A673 (cell line): ENCODE results near the gene GPR15. TPM values are rescaled to one million over a fixed set of nuclear protein-coding genes. Genes with fewer than 3 reads are reported as not detected.

Source experiments
- BruUV-seq: library from RNA; stranded (reverse); fragments of 400-500 nt; replicated peaks from 2 replicates; lab custom pipeline; 2021; lab: Mats Ljungman, UMichigan
- CTCF ChIA-PET: fragments of 300-600 bp; sonication (Branson Sonifier 250); formaldehyde crosslinking; loops from one replicate; lab custom pipeline; 2022; ENCODE audit warnings: antibody characterized with exemption; lab: Charles Lee
- POLR2A ChIA-PET: fragments of 300-600 bp; sonication (Branson Sonifier 250); formaldehyde crosslinking; loops from one replicate; lab custom pipeline; 2022; ENCODE audit warnings: antibody characterized with exemption; ENCODE audit not compliant: low non-redundant PET; lab: Charles Lee
- DNase-seq: peaks from one replicate; pipeline ENCODE4 v3.0.0-alpha.2; 2015; ENCODE audit warnings: low spot score
- H3K27ac ChIP-seq: fragments of 200-600 bp; sonication (generic); 2 replicates; pipeline ENCODE4 v1.5.1; 2016; ENCODE audit warnings: mixed run types, low read depth, mild to moderate bottlenecking, mixed read lengths, antibody characterized with exemption, low read length; ENCODE audit not compliant: poor library complexity, severe bottlenecking
- H3K27me3 ChIP-seq: fragments of 200-600 bp; sonication (generic); replicated peaks from 2 replicates; pipeline ENCODE4 v1.6.1; 2017; ENCODE audit warnings: mixed run types, low read depth, mild to moderate bottlenecking, mixed read lengths, antibody characterized with exemption, low read length; ENCODE audit not compliant: insufficient read depth, poor library complexity
- H3K36me3 ChIP-seq: fragments of 200-600 bp; sonication (generic); 2 replicates; pipeline ENCODE4 v1.6.1; 2016; ENCODE audit warnings: mixed run types, mild to moderate bottlenecking, mixed read lengths, antibody characterized with exemption, low read length; ENCODE audit not compliant: insufficient read depth, poor library complexity, severe bottlenecking
- H3K4me1 ChIP-seq: fragments of 200-600 bp; sonication (generic); 2 replicates; pipeline ENCODE4 v1.6.1; 2017; ENCODE audit warnings: mixed run types, mild to moderate bottlenecking, mixed read lengths, antibody characterized with exemption, low read length; ENCODE audit not compliant: insufficient read depth, poor library complexity, severe bottlenecking
- H3K4me3 ChIP-seq: fragments of 200-600 bp; sonication (generic); 2 replicates; pipeline ENCODE4 v1.5.1; 2016; ENCODE audit warnings: low read depth, mixed run types, mild to moderate bottlenecking, mixed read lengths, low read length; ENCODE audit not compliant: poor library complexity, severe bottlenecking
- H3K9me3 ChIP-seq: fragments of 200-600 bp; sonication (generic); 2 replicates; pipeline ENCODE4 v1.6.1; 2016; ENCODE audit warnings: mixed run types, low read depth, mild to moderate bottlenecking, mixed read lengths, antibody characterized with exemption, low read length; ENCODE audit not compliant: poor library complexity, severe bottlenecking
- EZH2 ChIP-seq: fragments of 200-600 bp; sonication (generic); IDR thresholded peaks from 2 replicates; pipeline ENCODE4 v1.6.1; 2017; ENCODE audit warnings: borderline replicate concordance, low read depth, mild to moderate bottlenecking, mixed read lengths, antibody characterized with exemption, low read length; ENCODE audit not compliant: poor library complexity, severe bottlenecking
- intact Hi-C: fragments of 100-400 bp; cut with micrococcal nuclease; formaldehyde crosslinking; loops from one replicate; pipeline ENCODE4 v1.10.0; 2022; ENCODE audit not compliant: unreplicated experiment
- total RNA-seq: library from RNA; stranded (reverse); gene quantifications from 2 replicates; pipeline ENCODE4 v1.2.3, GENCODE V29; 2021
- TF ChIP-seq, protein P1 (sequence below): fragments of 300-800, 200-600 bp; sonication (generic); conservative IDR thresholded peaks from 2 replicates; pipeline ENCODE4 v1.5.1; 2017; ENCODE audit warnings: low read depth, mild to moderate bottlenecking, antibody characterized with exemption, low read length, moderate library complexity, mixed read lengths

GPR15 gene
- total RNA-seq, 1 experiment from 2014 or later, result not detected

DNA sequence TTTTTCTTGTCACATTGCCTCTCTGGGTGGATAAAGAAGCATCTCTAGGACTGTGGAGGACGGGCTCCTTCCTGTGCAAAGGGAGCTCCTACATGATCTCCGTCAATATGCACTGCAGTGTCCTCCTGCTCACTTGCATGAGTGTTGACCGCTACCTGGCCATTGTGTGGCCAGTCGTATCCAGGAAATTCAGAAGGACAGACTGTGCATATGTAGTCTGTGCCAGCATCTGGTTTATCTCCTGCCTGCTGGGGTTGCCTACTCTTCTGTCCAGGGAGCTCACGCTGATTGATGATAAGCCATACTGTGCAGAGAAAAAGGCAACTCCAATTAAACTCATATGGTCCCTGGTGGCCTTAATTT lies 478 bp downstream of the GPR15 start:
- H3K9me3 ChIP-seq, result no peaks in the 10 kb centered on the region
- H3K27ac ChIP-seq, result no peak overlapping the region
- no peak overlapping the region for H3K4me3 ChIP-seq
- ChIA-PET CTCF (no interaction called here), POLR2A (no interaction called here)
- no TSS peak for BruUV-seq
- TF ChIP-seq, protein P1, sequence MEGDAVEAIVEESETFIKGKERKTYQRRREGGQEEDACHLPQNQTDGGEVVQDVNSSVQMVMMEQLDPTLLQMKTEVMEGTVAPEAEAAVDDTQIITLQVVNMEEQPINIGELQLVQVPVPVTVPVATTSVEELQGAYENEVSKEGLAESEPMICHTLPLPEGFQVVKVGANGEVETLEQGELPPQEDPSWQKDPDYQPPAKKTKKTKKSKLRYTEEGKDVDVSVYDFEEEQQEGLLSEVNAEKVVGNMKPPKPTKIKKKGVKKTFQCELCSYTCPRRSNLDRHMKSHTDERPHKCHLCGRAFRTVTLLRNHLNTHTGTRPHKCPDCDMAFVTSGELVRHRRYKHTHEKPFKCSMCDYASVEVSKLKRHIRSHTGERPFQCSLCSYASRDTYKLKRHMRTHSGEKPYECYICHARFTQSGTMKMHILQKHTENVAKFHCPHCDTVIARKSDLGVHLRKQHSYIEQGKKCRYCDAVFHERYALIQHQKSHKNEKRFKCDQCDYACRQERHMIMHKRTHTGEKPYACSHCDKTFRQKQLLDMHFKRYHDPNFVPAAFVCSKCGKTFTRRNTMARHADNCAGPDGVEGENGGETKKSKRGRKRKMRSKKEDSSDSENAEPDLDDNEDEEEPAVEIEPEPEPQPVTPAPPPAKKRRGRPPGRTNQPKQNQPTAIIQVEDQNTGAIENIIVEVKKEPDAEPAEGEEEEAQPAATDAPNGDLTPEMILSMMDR, result no peak
- no peak for TF ChIP-seq EZH2
- H3K27me3 ChIP-seq, result peaks cover 15% of the 10 kb centered on the region
- no peaks in the 10 kb centered on the region for H3K4me1 ChIP-seq
- intact Hi-C loops, result no loop called here
- no peaks in the 10 kb centered on the region for H3K36me3 ChIP-seq
- no peak for DNase-seq

DNA sequence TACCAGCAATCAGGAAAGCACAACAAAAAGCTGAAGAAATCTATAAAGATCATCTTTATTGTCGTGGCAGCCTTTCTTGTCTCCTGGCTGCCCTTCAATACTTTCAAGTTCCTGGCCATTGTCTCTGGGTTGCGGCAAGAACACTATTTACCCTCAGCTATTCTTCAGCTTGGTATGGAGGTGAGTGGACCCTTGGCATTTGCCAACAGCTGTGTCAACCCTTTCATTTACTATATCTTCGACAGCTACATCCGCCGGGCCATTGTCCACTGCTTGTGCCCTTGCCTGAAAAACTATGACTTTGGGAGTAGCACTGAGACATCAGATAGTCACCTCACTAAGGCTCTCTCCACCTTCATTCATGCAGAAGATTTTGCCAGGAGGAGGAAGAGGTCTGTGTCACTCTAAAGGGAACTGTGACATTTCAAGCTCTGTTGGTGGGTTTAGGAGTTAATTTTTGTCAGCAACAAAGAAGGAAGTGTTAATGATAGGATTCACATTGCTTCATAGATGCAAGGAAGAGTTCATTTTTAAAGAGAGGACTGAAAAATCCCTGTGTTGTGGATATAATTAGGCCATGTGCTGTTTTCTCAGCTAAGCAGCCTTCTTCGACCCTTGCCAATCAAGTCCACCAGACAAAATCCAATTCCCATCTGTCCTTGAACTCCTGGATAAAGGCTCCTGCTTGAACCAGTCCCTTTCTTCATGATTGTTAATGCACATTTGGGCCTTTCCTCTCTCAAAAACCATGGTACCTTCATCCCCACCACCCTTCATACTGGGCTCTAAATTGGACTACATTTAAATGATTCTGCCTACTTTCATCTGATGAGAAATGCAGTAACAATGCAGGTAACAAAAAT lies 1.2 kb downstream of the GPR15 start:
- no peaks in the 10 kb centered on the region for H3K4me1 ChIP-seq
- H3K36me3 ChIP-seq, result no peaks in the 10 kb centered on the region
- POLR2A ChIA-PET, result no interaction called here
- TF ChIP-seq, protein P1, result no peak
- TF ChIP-seq EZH2, result no peak
- BruUV-seq, result no TSS peak
- CTCF ChIA-PET, result no interaction called here
- no peak for DNase-seq
- H3K4me3 ChIP-seq, result no peak overlapping the region
- no peaks in the 10 kb centered on the region for H3K9me3 ChIP-seq
- intact Hi-C loops, result no loop called here
- no peak overlapping the region for H3K27ac ChIP-seq
- peaks cover 12% of the 10 kb centered on the region for H3K27me3 ChIP-seq

DNA sequence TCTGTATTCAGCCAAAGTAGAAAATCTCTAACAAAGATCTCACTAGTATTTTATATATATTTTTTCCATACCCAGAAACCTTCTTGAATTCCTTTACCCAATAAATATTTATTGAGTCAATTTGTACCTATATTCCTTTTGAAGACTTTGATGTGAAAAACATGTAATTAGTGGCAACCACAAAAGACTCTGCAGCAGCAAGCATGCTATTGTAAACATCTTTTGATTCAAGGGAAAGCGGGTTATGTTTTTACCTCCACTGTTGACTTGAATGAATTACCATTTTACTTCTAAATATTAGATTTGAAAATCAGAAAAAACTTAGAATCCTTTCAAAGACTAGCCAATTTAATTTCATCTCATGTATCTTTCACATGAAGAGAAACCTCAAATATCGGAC lies 2.4 kb downstream of the GPR15 start:
- DNase-seq, result no peak
- H3K9me3 ChIP-seq, result no peaks in the 10 kb centered on the region
- intact Hi-C loops, result no loop called here
- no peaks in the 10 kb centered on the region for H3K36me3 ChIP-seq
- ChIA-PET POLR2A (no interaction called here), CTCF (no interaction called here)
- BruUV-seq, result no TSS peak
- H3K27ac ChIP-seq, result no peak overlapping the region
- no peak overlapping the region for H3K4me3 ChIP-seq
- TF ChIP-seq, protein P1, result no peak
- no peak for TF ChIP-seq EZH2
- H3K4me1 ChIP-seq, result no peaks in the 10 kb centered on the region
- peaks cover 12% of the 10 kb centered on the region for H3K27me3 ChIP-seq
